Measurements from ENCODE around the gene NAA15.
"Not testable (repeated sequence)": the region's sequence is repeated elsewhere in the genome, so short reads cannot be mapped to it uniquely, and the experiment has no call there.

The NAA15 gene

DNA sequence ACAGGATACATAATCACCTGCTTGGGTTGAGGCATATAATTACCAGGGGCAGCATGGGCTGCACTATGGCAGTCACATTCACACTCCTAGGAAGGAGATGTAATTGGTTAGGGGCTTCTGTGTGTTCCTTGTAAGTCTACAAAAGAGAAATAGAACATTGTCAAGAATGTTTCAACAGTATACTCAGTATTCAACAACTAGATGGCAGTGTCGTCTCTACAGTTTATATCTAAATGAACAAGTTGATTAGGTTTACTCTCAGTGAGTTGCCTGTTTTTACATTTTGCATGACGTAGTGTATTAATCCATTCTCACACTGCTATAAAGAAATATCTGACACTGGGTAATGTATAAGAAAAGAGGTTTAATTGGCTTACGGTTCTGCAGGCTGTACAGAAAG is 102.2 kb downstream of the NAA15 start:
- no peak overlapping the region for H3K27ac ChIP-seq
- ChIA-PET POLR2A (ENCODE audit: low non-redundant PET) (no interaction called here), CTCF (interaction anchor here (0.8 kb wide), 1 partner anchor 9 kb away, joined by 3 read pairs; no protein-coding TSS in a partner anchor)
- TF ChIP-seq, protein P1, sequence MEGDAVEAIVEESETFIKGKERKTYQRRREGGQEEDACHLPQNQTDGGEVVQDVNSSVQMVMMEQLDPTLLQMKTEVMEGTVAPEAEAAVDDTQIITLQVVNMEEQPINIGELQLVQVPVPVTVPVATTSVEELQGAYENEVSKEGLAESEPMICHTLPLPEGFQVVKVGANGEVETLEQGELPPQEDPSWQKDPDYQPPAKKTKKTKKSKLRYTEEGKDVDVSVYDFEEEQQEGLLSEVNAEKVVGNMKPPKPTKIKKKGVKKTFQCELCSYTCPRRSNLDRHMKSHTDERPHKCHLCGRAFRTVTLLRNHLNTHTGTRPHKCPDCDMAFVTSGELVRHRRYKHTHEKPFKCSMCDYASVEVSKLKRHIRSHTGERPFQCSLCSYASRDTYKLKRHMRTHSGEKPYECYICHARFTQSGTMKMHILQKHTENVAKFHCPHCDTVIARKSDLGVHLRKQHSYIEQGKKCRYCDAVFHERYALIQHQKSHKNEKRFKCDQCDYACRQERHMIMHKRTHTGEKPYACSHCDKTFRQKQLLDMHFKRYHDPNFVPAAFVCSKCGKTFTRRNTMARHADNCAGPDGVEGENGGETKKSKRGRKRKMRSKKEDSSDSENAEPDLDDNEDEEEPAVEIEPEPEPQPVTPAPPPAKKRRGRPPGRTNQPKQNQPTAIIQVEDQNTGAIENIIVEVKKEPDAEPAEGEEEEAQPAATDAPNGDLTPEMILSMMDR (conservative IDR thresholded peaks at IDR 0.05; ENCODE audit: low read depth) = no peak
- no peak for DNase-seq (ENCODE audit: low spot score)

DNA sequence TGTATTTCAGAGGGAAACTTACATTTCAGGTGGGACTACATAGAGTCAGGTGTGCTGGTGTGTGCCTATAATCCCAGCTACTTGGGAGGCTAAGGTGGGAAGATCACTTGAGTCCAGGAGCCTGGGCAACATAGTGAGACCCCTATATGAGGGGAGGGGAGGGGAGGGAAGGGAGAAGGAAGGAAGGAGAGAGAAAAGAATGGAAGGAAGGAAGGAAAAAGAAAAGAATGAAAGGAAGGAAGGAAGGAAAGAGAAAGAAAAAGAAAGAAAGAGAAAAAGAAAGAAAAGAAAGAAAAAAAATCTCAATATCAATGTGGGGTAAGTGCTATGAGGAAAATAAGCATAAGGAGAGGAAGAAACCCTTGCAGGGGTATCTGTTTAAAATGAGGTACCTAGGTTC is 109.0 kb downstream of the NAA15 start:
- ChIA-PET POLR2A (ENCODE audit: low non-redundant PET) (no interaction called here), CTCF (no interaction called here)
- no peak overlapping the region for H3K27ac ChIP-seq
- no peak for DNase-seq (ENCODE audit: low spot score)
- TF ChIP-seq, protein P1 (conservative IDR thresholded peaks at IDR 0.05; ENCODE audit: low read depth) = no peak

GRCh38 chr4:139414671-139415210 is 113.4 kb downstream of the NAA15 start:
- POLR2A ChIA-PET (ENCODE audit: low non-redundant PET); DNase-seq (ENCODE audit: low spot score); H3K27ac ChIP-seq; CTCF ChIA-PET: not testable (repeated sequence)

- ChIA-PET CTCF (interaction anchor here (0.6 to 1.0 kb wide), 2 partner anchors 36 to 107 kb away, joined by 3 to 5 read pairs; no protein-coding TSS in a partner anchor), POLR2A (ENCODE audit: low non-redundant PET) (no interaction called here)
- TF ChIP-seq, protein P1 (conservative IDR thresholded peaks at IDR 0.05; ENCODE audit: low read depth) = peak; percentile 64
- H3K27ac ChIP-seq = no peak overlapping the region
- DNase-seq (ENCODE audit: low spot score) = peak; percentile 25
Observed at GRCh38 chr4:139416073-139416673, 114.9 kb downstream of the NAA15 start.

GRCh38 chr4:139419388-139419914 is 118.1 kb downstream of the NAA15 start:
- peak; percentile 52 for DNase-seq (ENCODE audit: low spot score)
- TF ChIP-seq, protein P1 (conservative IDR thresholded peaks at IDR 0.05; ENCODE audit: low read depth) = no peak

GRCh38 chr4:139420652-139421051 is 119.3 kb downstream of the NAA15 start:
- TF ChIP-seq, protein P1 (conservative IDR thresholded peaks at IDR 0.05; ENCODE audit: low read depth) = no peak
- no peak for DNase-seq (ENCODE audit: low spot score)
- no peak overlapping the region for H3K27ac ChIP-seq
- ChIA-PET CTCF (interaction anchor here (0.7 kb wide), 1 partner anchor 56 kb away, joined by 3 read pairs; no protein-coding TSS in a partner anchor), POLR2A (ENCODE audit: low non-redundant PET) (no interaction called here)

More at GRCh38 chr4:139419388-139419914, 118.1 kb downstream of the NAA15 start:
- CTCF ChIA-PET = interaction anchor here (0.7 kb wide), 1 partner anchor 292 kb away, joined by 5 read pairs; no protein-coding TSS in a partner anchor
- POLR2A ChIA-PET (ENCODE audit: low non-redundant PET) = no interaction called here
- H3K27ac ChIP-seq = peak overlapping the region; percentile 89

- no peak for DNase-seq (ENCODE audit: low spot score)
- POLR2A ChIA-PET (ENCODE audit: low non-redundant PET) = no interaction called here
- no peak overlapping the region for H3K27ac ChIP-seq
- CTCF ChIA-PET = interaction anchor here (0.5 kb wide), 1 partner anchor 75 kb away, joined by 4 read pairs; no protein-coding TSS in a partner anchor
- TF ChIP-seq, protein P1 (conservative IDR thresholded peaks at IDR 0.05; ENCODE audit: low read depth) = no peak
Observed at GRCh38 chr4:139436122-139436521, 134.8 kb downstream of the NAA15 start.
